Testis (tissue), 5 donors: ENCODE measurements around the gene ICA1. TPM values are rescaled to one million over a fixed set of nuclear protein-coding genes. Genes with fewer than 3 reads are reported as not detected.

Experiments
- DNase-seq: peaks from one replicate; pipeline ENCODE4 v3.0.0-alpha.2; 2019
- H3K27ac ChIP-seq, 2 donors: fragments of 200-600 bp; sonication (generic); one replicate each; pipeline ENCODE4 v1.5.1; 2019
- H3K27me3 ChIP-seq: fragments of 200-600 bp; sonication (generic); one replicate; pipeline ENCODE4 v1.5.1; 2019
- H3K36me3 ChIP-seq: fragments of 200-600 bp; sonication (generic); one replicate; pipeline ENCODE4 v1.5.1; 2017; ENCODE audit warnings: low read depth; ENCODE audit errors: missing control alignments
- H3K4me1 ChIP-seq: fragments of 200-600 bp; sonication (generic); one replicate; pipeline ENCODE4 v1.5.1; 2019
- H3K4me3 ChIP-seq, 2 donors: fragments of 200-600 bp; sonication (generic); one replicate each; pipeline ENCODE4 v1.5.1; 2017 to 2019
- H3K9me3 ChIP-seq: fragments of 200-600 bp; sonication (generic); one replicate; pipeline ENCODE4 v1.5.1; 2017
- CTCF ChIP-seq, 3 experiments: fragments of 450-650 bp in 2 of 3; fragments of 200-600 bp in 1 of 3; sonication (generic) in 1 of 3; IDR thresholded peaks; one replicate each; pipeline ENCODE4 v1.5.1; 2016 to 2019; ENCODE audit warnings: antibody characterized with exemption in 3 of 3, mild to moderate bottlenecking in 2 of 3, moderate library complexity in 1 of 3
- POLR2A ChIP-seq: fragments of 450-650 bp; IDR thresholded peaks from one replicate; pipeline ENCODE4 v1.6.1; 2017; ENCODE audit warnings: antibody characterized with exemption, mild to moderate bottlenecking, moderate library complexity
- WGBS, 2 donors: methylation state at CpG; one replicate each; pipeline ENCODE4 v1.1.5; 2018; 5-methylcytosine and 5-hydroxymethylcytosine counted together
- intact Hi-C: fragments of 100-400 bp; cut with DNase I; formaldehyde crosslinking; loops from one replicate; pipeline ENCODE4 v1.15.1; 2023; ENCODE audit warnings: low total_unique reads
- long read RNA-seq, 2 donors: transcript quantifications; one replicate each; lab custom pipeline, GENCODE V29; 2026
- polyA plus RNA-seq: library from polyadenylated mRNA; stranded (reverse); fragments of 350-450 nt; fragmentation: Illumina TruSeq; extraction: RNeasy Lipid Tissue Mini Kit (QIAGEN cat#74804); gene quantifications from one replicate; pipeline ENCODE4 v1.2.3, GENCODE V29; 2014; ENCODE audit warnings: low read depth, low replicate concordance; ENCODE audit not compliant: insufficient read depth
- total RNA-seq, 2 donors: library from RNA; depleted of rRNA; stranded (reverse); fragments of >200 nt; gene quantifications; one replicate each; pipeline ENCODE4 v1.2.3, GENCODE V29; 2016

Gene ICA1
- total RNA-seq (10 to 100 TPM; 33.6 to 76.1 TPM), polyA plus RNA-seq (90.3 TPM)
- long read RNA-seq, donor 1, partial matches to known transcripts = 0 of 7 reads
- long read RNA-seq, donor 1, other reads (novel, unspliced or antisense) = 5 of 7 reads
- long read RNA-seq, donor 2 = 0 reads

- no peaks in the 10 kb centered on the region for H3K27me3 ChIP-seq
- no peaks in the 10 kb centered on the region for H3K4me1 ChIP-seq
- H3K36me3 ChIP-seq = no peaks in the 10 kb centered on the region
- H3K9me3 ChIP-seq = no peaks in the 10 kb centered on the region
- H3K4me3 ChIP-seq = peak within 1 kb of the TSS; percentile 66 to 71
- peak; percentile 49 for DNase-seq
- intact Hi-C loops = no loop called here
- peak within 1 kb of the TSS; percentile 22 to 74 for H3K27ac ChIP-seq
- no peak for TF ChIP-seq POLR2A
- no peak for TF ChIP-seq CTCF (IDR thresholded peaks at IDR 0.05)
- WGBS, 2 donors = 0 to 2% methylated on average over 1 to 43 of the region's 109 CpGs
Measured at GRCh38 chr7:8261711-8262695, at the start of gene ICA1. ICA1 (minus strand) TSS chr7:8262167; CDS start chr7:8235926, 26,241 bp downstream.

GRCh38 chr7:8310876-8311275 is 48.9 kb upstream of the ICA1 start:
- no peak overlapping the region for H3K4me3 ChIP-seq
- TF ChIP-seq POLR2A = no peak
- no peak for TF ChIP-seq CTCF (IDR thresholded peaks at IDR 0.05)
- H3K36me3 ChIP-seq = no peaks in the 10 kb centered on the region
- DNase-seq = no peak
- H3K9me3 ChIP-seq = no peaks in the 10 kb centered on the region
- no peaks in the 10 kb centered on the region for H3K27me3 ChIP-seq
- H3K27ac ChIP-seq = no peak overlapping the region
- WGBS, 2 donors = 94 to 100% methylated on average over 1 of the region's 1 CpG
- intact Hi-C loops = no loop called here
- no peaks in the 10 kb centered on the region for H3K4me1 ChIP-seq

GRCh38 chr7:8305625-8306388 is 43.8 kb upstream of the ICA1 start:
- intact Hi-C loops = no loop called here
- H3K36me3 ChIP-seq = no peaks in the 10 kb centered on the region
- 85 to 89% methylated on average over 10 of the region's 10 CpGs for WGBS, 2 donors
- no peak overlapping the region for H3K4me3 ChIP-seq
- no peak for DNase-seq
- no peak for TF ChIP-seq CTCF (IDR thresholded peaks at IDR 0.05)
- no peak overlapping the region for H3K27ac ChIP-seq
- no peaks in the 10 kb centered on the region for H3K9me3 ChIP-seq
- H3K27me3 ChIP-seq = no peaks in the 10 kb centered on the region
- no peaks in the 10 kb centered on the region for H3K4me1 ChIP-seq

- Histone ChIP-seq H3K9me3 (no peaks in the 10 kb centered on the region), H3K27ac (no peak overlapping the region), H3K36me3 (no peaks in the 10 kb centered on the region), H3K4me3 (no peak overlapping the region), H3K4me1 (no peaks in the 10 kb centered on the region), H3K27me3 (no peaks in the 10 kb centered on the region)
- no peak for TF ChIP-seq CTCF (IDR thresholded peaks at IDR 0.05)
- TF ChIP-seq POLR2A = no peak
- no peak for DNase-seq
- WGBS, 2 donors = 76 to 89% methylated on average over 2 of the region's 2 CpGs
- intact Hi-C loops = no loop called here
Measured at GRCh38 chr7:8305104-8305503, 43.1 kb upstream of the ICA1 start.
